GM18870 (cell line): ENCODE data around the gene TBX1.
"Not testable (repeated sequence)": the region's sequence is repeated elsewhere in the genome, so short reads cannot be mapped to it uniquely, and the experiment has no call there.

ENCODE experiments used
- ATAC-seq: cut with Tn5 transposase; IDR thresholded peaks from one replicate; pipeline ENCODE4 v1.9.1; 2021; ENCODE audit warnings: moderate library complexity; ENCODE audit not compliant: unreplicated experiment

Gene TBX1

GRCh38 chr22:19779685-19780268 lies 19.2 kb downstream of the TBX1 start:
- ATAC-seq, result no peak

GRCh38 chr22:19782533-19782932 lies 22.0 kb downstream of the TBX1 start:
- ATAC-seq, result no peak

GRCh38 chr22:19783586-19784383 lies 23.2 kb downstream of the TBX1 start:
- no peak for ATAC-seq

DNA sequence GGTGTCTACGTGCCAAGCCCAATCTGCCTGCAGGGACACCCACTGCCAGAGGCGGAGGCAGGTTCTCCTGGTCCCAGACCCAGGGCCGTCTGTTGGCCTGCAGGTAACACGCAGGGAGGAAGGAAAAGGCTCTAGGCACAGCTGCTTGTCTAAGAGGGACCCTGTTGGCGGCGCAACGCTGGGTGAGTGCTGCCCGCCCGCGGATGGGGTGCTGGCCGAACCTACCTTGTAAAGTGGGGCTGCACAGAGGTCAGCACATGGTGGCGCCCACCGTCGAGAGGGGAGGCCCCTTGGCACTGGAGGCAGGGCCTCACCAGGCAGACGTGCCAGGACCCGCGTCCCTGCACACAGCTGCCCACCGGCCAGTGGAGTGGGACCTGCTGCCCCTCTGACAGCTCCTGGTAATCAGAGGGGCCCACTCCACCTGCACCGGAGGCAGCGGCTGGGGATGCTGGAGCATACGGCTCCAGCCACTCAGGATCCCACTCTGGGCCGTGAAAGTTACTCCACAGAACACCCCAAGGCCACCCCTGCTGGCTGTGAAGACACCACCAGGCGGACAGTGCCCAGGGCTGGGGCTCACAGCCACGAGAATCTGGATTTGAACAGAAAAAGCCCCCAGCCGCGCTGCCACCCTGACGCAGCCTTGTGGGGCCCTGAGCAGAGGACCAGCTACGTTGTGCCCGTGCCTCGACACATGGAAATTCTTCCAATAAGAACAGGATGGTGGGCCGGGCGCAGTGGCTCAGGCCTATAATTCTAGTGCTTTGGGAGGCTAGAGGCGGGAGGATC lies 24.0 kb downstream of the TBX1 start:
- ATAC-seq, result no peak

DNA sequence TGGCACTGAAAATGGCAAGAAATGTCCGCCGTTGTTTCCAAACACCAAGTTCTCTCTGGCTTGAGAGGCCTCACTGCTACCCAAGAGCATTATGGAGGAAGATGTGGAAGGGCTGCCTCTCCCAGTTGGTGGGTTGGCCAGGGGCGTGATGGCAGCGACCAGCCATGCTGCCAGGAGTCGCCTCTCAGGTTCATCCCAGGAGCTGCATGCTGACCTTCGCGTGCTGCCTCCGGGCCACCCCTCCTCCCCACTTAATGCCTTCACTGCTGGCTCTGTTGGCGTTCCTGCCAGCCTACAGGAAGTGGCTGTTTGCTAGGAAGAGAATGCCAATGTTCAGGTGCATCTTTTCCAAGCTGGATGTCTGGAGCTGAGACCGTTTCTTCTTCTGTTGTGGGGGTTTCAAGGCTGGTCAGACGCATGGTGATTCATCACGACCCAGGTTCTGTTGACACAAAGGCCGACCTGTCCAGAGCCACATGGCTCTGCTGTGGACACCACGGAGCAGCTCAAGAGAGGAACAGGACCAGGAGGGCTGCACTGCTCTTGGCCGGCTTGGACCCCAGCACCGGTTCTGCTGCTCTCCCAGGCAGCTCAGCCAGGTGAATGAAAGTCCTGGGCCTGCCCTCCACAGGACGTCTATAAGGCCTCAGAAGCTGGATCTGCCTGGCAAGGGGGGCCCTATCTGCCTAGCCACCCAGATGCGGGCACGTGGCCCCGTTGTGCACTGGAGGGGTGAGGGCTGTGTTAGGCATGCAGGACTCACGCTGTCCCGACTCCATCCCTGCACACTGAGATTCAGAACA lies 25.1 kb downstream of the TBX1 start:
- ATAC-seq, result no peak

GRCh38 chr22:19786264-19786585 lies 25.6 kb downstream of the TBX1 start:
- no peak for ATAC-seq

- ATAC-seq, result no peak
Measured at GRCh38 chr22:19786959-19787848, 26.6 kb downstream of the TBX1 start.

DNA sequence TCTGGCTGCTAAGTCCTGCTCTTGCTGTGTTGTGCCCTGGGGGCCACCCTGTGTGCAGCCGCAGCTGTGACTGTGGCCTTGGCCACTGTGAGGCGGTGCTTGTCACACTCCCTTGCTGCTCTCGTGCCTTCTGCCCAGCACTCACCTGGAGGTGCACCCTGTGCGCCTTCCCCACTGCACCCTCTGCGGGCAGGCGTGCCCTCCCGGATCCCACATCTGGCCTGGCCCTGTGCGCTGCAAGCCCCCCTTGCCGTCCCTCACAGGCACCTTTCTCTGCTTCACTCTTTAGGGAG lies 27.2 kb downstream of the TBX1 start:
- no peak for ATAC-seq

- ATAC-seq, result no peak
Measured at GRCh38 chr22:19788661-19789225, 28.2 kb downstream of the TBX1 start.

GRCh38 chr22:19789406-19789805 lies 28.8 kb downstream of the TBX1 start:
- ATAC-seq, result no peak

- ATAC-seq, result no peak
Measured at GRCh38 chr22:19789828-19790227, 29.2 kb downstream of the TBX1 start.

GRCh38 chr22:19791243-19791642 lies 30.7 kb downstream of the TBX1 start:
- no peak for ATAC-seq

DNA sequence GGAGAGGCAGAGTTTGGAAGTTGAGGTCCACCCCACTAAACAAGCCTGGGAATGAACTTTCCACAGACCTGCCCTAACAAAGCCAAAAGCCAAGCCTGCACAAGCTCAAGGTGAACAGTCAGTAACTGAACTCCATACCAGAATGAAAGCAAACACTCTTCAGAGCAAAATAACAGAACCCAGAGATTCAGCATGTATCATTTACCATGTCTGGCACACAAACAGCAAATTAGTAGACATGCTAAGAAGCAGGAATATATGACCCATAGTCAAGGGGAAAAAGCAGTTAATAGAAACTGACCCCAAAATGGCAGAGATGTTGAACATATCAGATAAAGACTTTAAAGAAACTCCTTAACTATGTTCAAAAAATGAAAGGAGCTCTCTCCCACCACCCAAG lies 31.3 kb downstream of the TBX1 start:
- ATAC-seq, result no peak

GRCh38 chr22:19792383-19792896 lies 31.9 kb downstream of the TBX1 start:
- not testable (repeated sequence) for ATAC-seq

DNA sequence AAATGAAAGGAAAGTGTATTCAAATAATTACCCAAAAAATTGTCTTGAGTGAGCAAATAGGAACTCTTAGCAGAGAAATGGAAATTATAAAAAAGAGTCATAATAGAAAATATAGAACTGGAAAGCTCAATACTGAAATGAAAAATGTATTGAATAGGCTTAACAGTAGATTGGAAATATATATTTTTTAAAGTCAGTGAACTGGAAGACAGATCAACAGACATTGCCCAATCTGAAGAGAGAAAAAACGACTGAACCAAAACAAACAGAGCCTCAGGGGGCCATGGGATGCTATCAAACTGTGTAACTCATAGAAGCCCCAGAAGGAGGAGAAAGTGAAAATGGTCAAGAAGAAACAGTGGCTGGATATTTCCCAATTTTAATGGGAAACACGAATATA lies 32.6 kb downstream of the TBX1 start:
- ATAC-seq, result no peak

- no peak for ATAC-seq
Measured at GRCh38 chr22:19793661-19794310, 33.2 kb downstream of the TBX1 start.

GRCh38 chr22:19795617-19796008 lies 35.0 kb downstream of the TBX1 start:
- ATAC-seq, result no peak

DNA sequence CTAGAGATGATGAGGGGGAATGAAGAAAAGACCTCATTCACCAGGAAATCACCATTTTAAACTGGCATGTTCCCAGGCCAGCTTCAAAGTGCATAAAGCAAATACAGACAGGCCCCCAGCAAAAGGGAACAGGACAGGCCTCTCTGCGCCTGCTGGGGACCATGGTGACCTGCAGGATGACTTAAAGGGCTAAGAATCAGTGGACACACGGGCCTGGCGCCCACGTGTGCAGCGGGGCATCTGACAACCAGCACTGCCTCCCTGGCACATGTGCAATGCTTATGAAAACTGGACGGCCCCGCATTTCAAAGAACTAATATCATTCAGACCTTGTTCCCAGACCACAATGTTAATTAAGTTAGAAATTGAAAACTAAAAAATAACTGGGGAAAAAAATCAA lies 35.6 kb downstream of the TBX1 start:
- ATAC-seq, result no peak
